COLO668 (cell line): ENCODE data around the gene PGAP2.
"Not testable (repeated sequence)": the region's sequence is repeated elsewhere in the genome, so short reads cannot be mapped to it uniquely, and the experiment has no call there.

Source experiments
- DNase-seq: peaks from one replicate; lab custom pipeline; 2025; ENCODE audit not compliant: unreplicated experiment; lab: John Stamatoyannopoulos, UW

PGAP2 gene

GRCh38 chr11:3807909-3808860, at the start of gene PGAP2:
PGAP2 (plus strand) TSS chr11:3808560; CDS start chr11:3811260, 2,700 bp downstream.
- peak; percentile 64 for DNase-seq

GRCh38 chr11:3764266-3764665, 44.1 kb upstream of the PGAP2 start:
- DNase-seq, result no peak

- DNase-seq, result not testable (repeated sequence)
These were observed 41.5 kb upstream of the PGAP2 start for GRCh38 chr11:3766836-3767235.

- no peak for DNase-seq
These were observed 40.8 kb upstream of the PGAP2 start for GRCh38 chr11:3767536-3767935.

- DNase-seq, result no peak
These were observed 35.2 kb upstream of the PGAP2 start for GRCh38 chr11:3773180-3773579.

GRCh38 chr11:3775736-3776406, 32.5 kb upstream of the PGAP2 start:
- DNase-seq, result no peak

GRCh38 chr11:3781423-3781822, 26.9 kb upstream of the PGAP2 start:
- DNase-seq, result no peak

GRCh38 chr11:3782963-3783362, 25.4 kb upstream of the PGAP2 start:
- no peak for DNase-seq

GRCh38 chr11:3783611-3784010, 24.7 kb upstream of the PGAP2 start:
- no peak for DNase-seq

GRCh38 chr11:3786781-3787428, 21.5 kb upstream of the PGAP2 start:
- no peak for DNase-seq

GRCh38 chr11:3794387-3794786, 14.0 kb upstream of the PGAP2 start:
- DNase-seq, result not testable (repeated sequence)

GRCh38 chr11:3795131-3796001, 13.0 kb upstream of the PGAP2 start:
- DNase-seq, result no peak

- DNase-seq, result no peak
These were observed 12.4 kb upstream of the PGAP2 start for GRCh38 chr11:3796002-3796311.

GRCh38 chr11:3796346-3796745, 12.0 kb upstream of the PGAP2 start:
- DNase-seq, result no peak

GRCh38 chr11:3796801-3797328, 11.5 kb upstream of the PGAP2 start:
- peak; percentile 78 for DNase-seq

GRCh38 chr11:3797329-3798090, 10.8 kb upstream of the PGAP2 start, which contains the start of gene NUP98:
NUP98 (minus strand) TSS chr11:3797554; CDS start chr11:3782117, 15,437 bp downstream.
- DNase-seq, result peak; percentile 99

GRCh38 chr11:3799143-3799542, 9.2 kb upstream of the PGAP2 start:
- no peak for DNase-seq

GRCh38 chr11:3799873-3800272, 8.5 kb upstream of the PGAP2 start:
- no peak for DNase-seq

- no peak for DNase-seq
These were observed 6.2 kb upstream of the PGAP2 start for GRCh38 chr11:3802011-3802790.
